ENCODE results near the gene HAND2. TPM values are rescaled to one million over a fixed set of nuclear protein-coding genes. Genes with fewer than 3 reads are reported as not detected.

Gene HAND2
- total RNA-seq, 1 experiment from 2014 or later, result 0.16 TPM

GRCh38 chr4:173514641-173515217 lies 15.3 kb downstream of the HAND2 start:
- H3K4me3 ChIP-seq, result no peak overlapping the region
- DNase-seq, result no peak
- H3K9me3 ChIP-seq, result no peaks in the 10 kb centered on the region
- no peaks in the 10 kb centered on the region for H3K27me3 ChIP-seq
- no peaks in the 10 kb centered on the region for H3K36me3 ChIP-seq

GRCh38 chr4:173513651-173514050 lies 16.4 kb downstream of the HAND2 start:
- Histone ChIP-seq H3K27me3 (no peaks in the 10 kb centered on the region), H3K4me3 (no peak overlapping the region), H3K36me3 (no peaks in the 10 kb centered on the region), H3K9me3 (no peaks in the 10 kb centered on the region)
- no peak for DNase-seq

- Histone ChIP-seq H3K9me3 (no peaks in the 10 kb centered on the region), H3K4me3 (no peak overlapping the region), H3K27me3 (no peaks in the 10 kb centered on the region), H3K36me3 (no peaks in the 10 kb centered on the region)
- no peak for DNase-seq
These were observed 18.2 kb downstream of the HAND2 start for GRCh38 chr4:173511787-173512361.

GRCh38 chr4:173509036-173510001 lies 20.7 kb downstream of the HAND2 start:
- H3K36me3 ChIP-seq, result no peaks in the 10 kb centered on the region
- no peaks in the 10 kb centered on the region for H3K9me3 ChIP-seq
- no peaks in the 10 kb centered on the region for H3K27me3 ChIP-seq
- peak; percentile 62 for DNase-seq
- peak overlapping the region; percentile 52 for H3K4me3 ChIP-seq

GRCh38 chr4:173508386-173509035 lies 21.5 kb downstream of the HAND2 start:
- no peaks in the 10 kb centered on the region for H3K9me3 ChIP-seq
- no peaks in the 10 kb centered on the region for H3K27me3 ChIP-seq
- H3K4me3 ChIP-seq, result no peak overlapping the region; the same call in 1 of the 2 replicates
- no peak for DNase-seq
- no peaks in the 10 kb centered on the region for H3K36me3 ChIP-seq

- Histone ChIP-seq H3K36me3 (no peaks in the 10 kb centered on the region), H3K27me3 (no peaks in the 10 kb centered on the region), H3K9me3 (no peaks in the 10 kb centered on the region), H3K4me3 (no peak overlapping the region)
- no peak for DNase-seq
These were observed 22.3 kb downstream of the HAND2 start for GRCh38 chr4:173507471-173508385.

- H3K36me3 ChIP-seq, result no peaks in the 10 kb centered on the region
- H3K9me3 ChIP-seq, result no peaks in the 10 kb centered on the region
- no peak overlapping the region for H3K4me3 ChIP-seq
- DNase-seq, result no peak
- no peaks in the 10 kb centered on the region for H3K27me3 ChIP-seq
These were observed 23.3 kb downstream of the HAND2 start for GRCh38 chr4:173506597-173507211.

- no peaks in the 10 kb centered on the region for H3K9me3 ChIP-seq
- no peak overlapping the region for H3K4me3 ChIP-seq
- DNase-seq, result no peak
- no peaks in the 10 kb centered on the region for H3K27me3 ChIP-seq
- H3K36me3 ChIP-seq, result no peaks in the 10 kb centered on the region
These were observed 24.0 kb downstream of the HAND2 start for GRCh38 chr4:173505924-173506518.

- Histone ChIP-seq H3K27me3 (no peaks in the 10 kb centered on the region), H3K4me3 (no peak overlapping the region), H3K36me3 (no peaks in the 10 kb centered on the region), H3K9me3 (no peaks in the 10 kb centered on the region)
- DNase-seq, result no peak
These were observed 25.9 kb downstream of the HAND2 start for GRCh38 chr4:173504181-173504503.

GRCh38 chr4:173503330-173504180 lies 26.5 kb downstream of the HAND2 start:
- DNase-seq, result no peak
- Histone ChIP-seq H3K9me3 (no peaks in the 10 kb centered on the region), H3K27me3 (no peaks in the 10 kb centered on the region), H3K36me3 (no peaks in the 10 kb centered on the region), H3K4me3 (no peak overlapping the region)

- Histone ChIP-seq H3K36me3 (no peaks in the 10 kb centered on the region), H3K4me3 (no peak overlapping the region), H3K27me3 (no peaks in the 10 kb centered on the region), H3K9me3 (no peaks in the 10 kb centered on the region)
- no peak for DNase-seq
These were observed 27.7 kb downstream of the HAND2 start for GRCh38 chr4:173502282-173502681.

- no peaks in the 10 kb centered on the region for H3K9me3 ChIP-seq
- no peak overlapping the region for H3K4me3 ChIP-seq
- no peak for DNase-seq
- no peaks in the 10 kb centered on the region for H3K36me3 ChIP-seq
- no peaks in the 10 kb centered on the region for H3K27me3 ChIP-seq
These were observed 28.4 kb downstream of the HAND2 start for GRCh38 chr4:173501592-173502150.

GRCh38 chr4:173500841-173501591 lies 29.0 kb downstream of the HAND2 start:
- Histone ChIP-seq H3K36me3 (no peaks in the 10 kb centered on the region), H3K9me3 (no peaks in the 10 kb centered on the region), H3K4me3 (no peak overlapping the region), H3K27me3 (no peaks in the 10 kb centered on the region)
- DNase-seq, result no peak

Measured in MG63 (cell line).